H1 (cell line): ENCODE results near the gene MDFI. TPM values are rescaled to one million over a fixed set of nuclear protein-coding genes. Genes with fewer than 3 reads are reported as not detected.

Source experiments
- CTCF ChIA-PET: fragments of 300-600 bp; sonication (Branson Sonifier 250); formaldehyde crosslinking; loops from one replicate; lab custom pipeline; 2021; ENCODE audit not compliant: partially characterized antibody; lab: Charles Lee
- POLR2A ChIA-PET: fragments of 300-600 bp; sonication (Branson Sonifier 250); formaldehyde crosslinking; loops from one replicate; lab custom pipeline; 2021; ENCODE audit warnings: inconsistent platforms; ENCODE audit not compliant: partially characterized antibody; lab: Charles Lee
- DNase-seq, 2 experiments: peaks; one replicate each; pipeline versions ENCODE4 v3.0.0 to v3.0.0-alpha.2; 2010 to 2022; ENCODE audit warnings: low spot score in 2 of 2, low read depth in 1 of 2, mixed read lengths in 1 of 2
- FAIRE-seq: peaks from 2 replicates; lab custom pipeline; 2011; peaks lifted over from hg19 to GRCh38; lab: Jason Lieb, UNC
- H2AFZ ChIP-seq: 2 replicates; pipeline ENCODE4 v1.8.1; 2012; ENCODE audit warnings: low read length, inconsistent platforms
- H2AK5ac ChIP-seq: 2 replicates; pipeline ENCODE4 v1.6.1; 2013; ENCODE audit warnings: low read depth, low read length
- H2BK120ac ChIP-seq: replicated peaks from 2 replicates; pipeline ENCODE3; 2013; ENCODE audit warnings: low read depth, low read length, inconsistent platforms
- H2BK12ac ChIP-seq: 2 replicates; pipeline ENCODE4 v1.6.1; 2013; ENCODE audit warnings: low read depth, low read length
- H2BK15ac ChIP-seq: 2 replicates; pipeline ENCODE4 v1.6.1; 2013; ENCODE audit warnings: low read length
- H2BK20ac ChIP-seq: 2 replicates; pipeline ENCODE4 v1.6.1; 2013; ENCODE audit warnings: low read length
- H2BK5ac ChIP-seq: 2 replicates; pipeline ENCODE4 v1.6.1; 2013; ENCODE audit warnings: low read depth, low read length
- H3K14ac ChIP-seq: 2 replicates; pipeline ENCODE4 v1.6.1; 2013; ENCODE audit warnings: inconsistent platforms; ENCODE audit not compliant: insufficient read length
- H3K18ac ChIP-seq: 2 replicates; pipeline ENCODE4 v1.6.1; 2013; ENCODE audit warnings: low read length; ENCODE audit errors: extremely low read depth
- H3K23ac ChIP-seq: 2 replicates; pipeline ENCODE4 v1.6.1; 2013; ENCODE audit warnings: inconsistent platforms; ENCODE audit not compliant: insufficient read length
- H3K23me2 ChIP-seq: 2 replicates; pipeline ENCODE4 v1.6.1; 2013; ENCODE audit warnings: low read depth, low read length
- H3K27ac ChIP-seq: 2 replicates; pipeline ENCODE4 v1.6.1; 2011; ENCODE audit warnings: low read depth, low read length, inconsistent platforms
- H3K27me3 ChIP-seq, 4 experiments: replicated peaks in 1 of 4; 1 replicate in 1 of 4; 2 replicates in 3 of 4; pipeline versions ENCODE4 v1.6.1 to v1.8.1; 2011 to 2013; ENCODE audit warnings: low read length in 3 of 4, mild to moderate bottlenecking in 3 of 4, inconsistent platforms in 2 of 4, mixed read lengths in 2 of 4, moderate library complexity in 1 of 4; ENCODE audit not compliant: control insufficient read depth in 3 of 4, insufficient read depth in 3 of 4; ENCODE audit errors: extremely low read depth in 1 of 4
- H3K36me3 ChIP-seq, 4 experiments: 2 replicates each; pipeline versions ENCODE4 v1.6.1 to v1.8.1; 2011 to 2013; ENCODE audit warnings: mild to moderate bottlenecking in 4 of 4, low read length in 3 of 4, moderate library complexity in 2 of 4, control low read depth in 1 of 4, inconsistent platforms in 1 of 4; ENCODE audit not compliant: insufficient read depth in 4 of 4, control insufficient read depth in 2 of 4
- H3K4ac ChIP-seq: replicated peaks from 2 replicates; pipeline ENCODE3; 2013; ENCODE audit warnings: low read length, low read depth, mixed read lengths, inconsistent platforms; ENCODE audit not compliant: insufficient read length
- H3K4me1 ChIP-seq, 4 experiments: replicated peaks in 1 of 4; 1 replicate in 1 of 4; 2 replicates in 3 of 4; pipeline versions ENCODE4 v1.6.1 to v1.8.1; 2011 to 2013; ENCODE audit warnings: low read length in 3 of 4, inconsistent platforms in 2 of 4, mixed read lengths in 1 of 4; ENCODE audit not compliant: insufficient read depth in 4 of 4, control insufficient read depth in 3 of 4
- H3K4me2 ChIP-seq, 2 experiments: 2 replicates each; pipeline versions ENCODE4 v1.6.1 to v1.8.1; 2011 to 2013; ENCODE audit warnings: low read depth in 2 of 2, low read length in 2 of 2, control low read depth in 1 of 2, inconsistent platforms in 1 of 2, mild to moderate bottlenecking in 1 of 2; ENCODE audit not compliant: insufficient read depth in 1 of 2
- H3K4me3 ChIP-seq, 4 experiments: fragments of 200-600, 300-600 bp in 1 of 4; sonication (generic), shearing (Covaris generic), sonication (Bioruptor Twin) in 1 of 4; 2 replicates each; pipeline versions ENCODE4 v1.5.1 to v1.8.1; 2011 to 2016; ENCODE audit warnings: low read length in 4 of 4, low read depth in 3 of 4, control low read depth in 2 of 4, inconsistent platforms in 2 of 4, mild to moderate bottlenecking in 2 of 4, mixed read lengths in 1 of 4, moderate library complexity in 1 of 4; ENCODE audit not compliant: insufficient read depth in 2 of 4; ENCODE audit errors: extremely low read depth in 1 of 4
- H3K56ac ChIP-seq: replicated peaks from 2 replicates; pipeline ENCODE3; 2013; ENCODE audit warnings: low read depth, mild to moderate bottlenecking, mixed read lengths, low read length, inconsistent platforms; ENCODE audit not compliant: insufficient read length
- H3K79me1 ChIP-seq: 2 replicates; pipeline ENCODE4 v1.6.1; 2013; ENCODE audit warnings: low read depth, low read length, control low read depth
- H3K79me2 ChIP-seq, 2 experiments: 2 replicates each; pipeline versions ENCODE4 v1.6.1 to v1.8.1; 2012 to 2013; ENCODE audit warnings: low read length in 2 of 2, mild to moderate bottlenecking in 2 of 2, inconsistent platforms in 1 of 2; ENCODE audit not compliant: insufficient read depth in 2 of 2, control insufficient read depth in 1 of 2
- H3K9ac ChIP-seq, 4 experiments: replicated peaks in 1 of 4; 1 replicate in 1 of 4; 2 replicates in 3 of 4; pipeline versions ENCODE4 v1.6.1 to v1.8.1; 2011 to 2013; ENCODE audit warnings: low read depth in 3 of 4, low read length in 3 of 4, control low read depth in 2 of 4, mild to moderate bottlenecking in 2 of 4, moderate library complexity in 2 of 4, inconsistent platforms in 1 of 4; ENCODE audit errors: extremely low read depth in 1 of 4
- H3K9me3 ChIP-seq, 2 experiments: 2 replicates each; pipeline versions ENCODE4 v1.6.1 to v1.8.1; 2012 to 2013; ENCODE audit warnings: mild to moderate bottlenecking in 2 of 2, moderate library complexity in 2 of 2, control low read depth in 1 of 2, inconsistent platforms in 1 of 2, low read depth in 1 of 2, low read length in 1 of 2, mixed read lengths in 1 of 2; ENCODE audit not compliant: insufficient read depth in 2 of 2
- H4K20me1 ChIP-seq, 2 experiments: replicated peaks in 1 of 2; 2 replicates each; pipeline versions ENCODE3 to v1.8.1; 2011 to 2013; ENCODE audit warnings: inconsistent platforms in 2 of 2, low read length in 2 of 2, mild to moderate bottlenecking in 1 of 2; ENCODE audit not compliant: insufficient read depth in 2 of 2, control insufficient read depth in 1 of 2
- H4K5ac ChIP-seq: 2 replicates; pipeline ENCODE4 v1.6.1; 2013; ENCODE audit warnings: low read length, low read depth, mixed read lengths, inconsistent platforms; ENCODE audit not compliant: insufficient read length
- H4K8ac ChIP-seq: 2 replicates; pipeline ENCODE4 v1.8.0; 2013; ENCODE audit warnings: mild to moderate bottlenecking, moderate library complexity, low read length, inconsistent platforms; ENCODE audit not compliant: insufficient read depth; ENCODE audit errors: extremely low read depth
- H4K91ac ChIP-seq: replicated peaks from 2 replicates; pipeline ENCODE3; 2013; ENCODE audit warnings: low read length, mixed read lengths, inconsistent platforms; ENCODE audit not compliant: insufficient read length
- CEBPB ChIP-seq: IDR thresholded peaks from 2 replicates; pipeline ENCODE4 v1.6.1; 2012; ENCODE audit warnings: low read depth, low read length
- CREB1 ChIP-seq: IDR thresholded peaks from 2 replicates; pipeline ENCODE4 v1.6.1; 2012; ENCODE audit warnings: inconsistent platforms
- HDAC6 ChIP-seq: IDR thresholded peaks from one replicate; pipeline ENCODE4 v1.7.1; 2012; ENCODE audit warnings: low read depth, mild to moderate bottlenecking, inconsistent platforms, low read length, moderate library complexity
- KDM4A ChIP-seq: IDR thresholded peaks from one replicate; pipeline ENCODE4 v1.7.1; 2012; ENCODE audit warnings: low read depth, mild to moderate bottlenecking, moderate library complexity, low read length, inconsistent platforms; ENCODE audit not compliant: severe bottlenecking
- KDM5A ChIP-seq: fragments of 200-600 bp; IDR thresholded peaks from 2 replicates; pipeline ENCODE4 v1.7.1; 2012; ENCODE audit warnings: mild to moderate bottlenecking, low read length, inconsistent platforms, mixed read lengths
- PHF8 ChIP-seq: fragments of 200-600 bp; sonication (generic); conservative IDR thresholded peaks from 2 replicates; pipeline ENCODE4 v1.7.1; 2012; ENCODE audit warnings: low read depth, mild to moderate bottlenecking, inconsistent platforms, low read length, moderate library complexity
- RAD21 ChIP-seq, 2 experiments: IDR thresholded peaks in 1 of 2; conservative IDR thresholded peaks in 1 of 2; 2 replicates each; pipeline ENCODE4 v1.6.1; 2011; ENCODE audit warnings: low read depth in 2 of 2, low read length in 2 of 2, improper control_type of control experiment in 1 of 2, inconsistent platforms in 1 of 2, mild to moderate bottlenecking in 1 of 2, moderate library complexity in 1 of 2
- RXRA ChIP-seq: IDR thresholded peaks from 2 replicates; pipeline ENCODE4 v1.6.1; 2011; ENCODE audit warnings: low read depth, mild to moderate bottlenecking, low read length, moderate library complexity; ENCODE audit not compliant: insufficient read depth
- SIX5 ChIP-seq: IDR thresholded peaks from 2 replicates; pipeline ENCODE4 v1.6.1; 2011; ENCODE audit warnings: mild to moderate bottlenecking, low read depth, low read length
- SP2 ChIP-seq: IDR thresholded peaks from 2 replicates; pipeline ENCODE4 v1.6.1; 2012; ENCODE audit warnings: mild to moderate bottlenecking, low read length, inconsistent platforms
- SP4 ChIP-seq: IDR thresholded peaks from 2 replicates; pipeline ENCODE4 v1.6.1; 2012; ENCODE audit warnings: low read length, inconsistent platforms
- TAF1 ChIP-seq: IDR thresholded peaks from 2 replicates; pipeline ENCODE4 v1.6.1; 2011; ENCODE audit warnings: mild to moderate bottlenecking, low read depth, low read length
- TBP ChIP-seq: IDR thresholded peaks from 2 replicates; pipeline ENCODE4 v1.6.1; 2011; ENCODE audit warnings: low read depth, low read length, improper control_type of control experiment
- WGBS, 2 experiments: shearing (Covaris generic) in 1 of 2; methylation state at CpG; one replicate each; pipeline versions ENCODE4 v1.1.6 to v1.1.7; 2013 to 2015; ENCODE audit warnings: low lambda C conversion rate in 2 of 2, mixed read lengths in 2 of 2, inconsistent platforms in 1 of 2, low coverage in 1 of 2, missing lambda C conversion rate in 1 of 2; ENCODE audit not compliant: insufficient replicate concordance in 2 of 2, insufficient coverage in 1 of 2, insufficient read length in 1 of 2; ENCODE audit errors: extremely low coverage in 1 of 2, missing lambda C conversion rate in 1 of 2; 5-methylcytosine and 5-hydroxymethylcytosine counted together
- polyA plus RNA-seq, 7 experiments: library from polyadenylated mRNA; depleted of rRNA in 3 of 7; stranded (reverse) in 5 of 7; unstranded in 2 of 7; fragments of >200 nt in 5 of 7; fragments of 200-250 nt in 2 of 7; gene quantifications; 1 replicate in 5 of 7; 2 replicates in 1 of 7; 4 replicates in 1 of 7; pipeline versions ENCODE4 v1.2.1 to v1.2.3, GENCODE V29; 2011 to 2013; ENCODE audit warnings: missing spikeins in 2 of 7, mixed read lengths in 2 of 7
- total RNA-seq: library from RNA; stranded (reverse); fragmentation: NEBNext Ultra II Directional; extraction: Animal tissue kit (Norgen Biotek cat#: 25700); gene quantifications from 2 replicates; pipeline ENCODE4 v1.2.1, GENCODE V29; 2021

The MDFI gene
- total and polyA plus RNA-seq, 2 of the 8 experiments (the other 6 are each of a cell fraction or from before 2014, with no cell fraction given), result 41.0 to 65.6 TPM

- H3K56ac ChIP-seq, result no peak overlapping the region
- peak overlapping the region; percentile 94 for H2BK15ac ChIP-seq
- H3K27me3 ChIP-seq, result no peaks in the 10 kb centered on the region; a peak in 1 of 7 replicates
- H3K9me3 ChIP-seq, result no peaks in the 10 kb centered on the region
- H3K9ac ChIP-seq, result peak overlapping the region in 1 of 4 experiments; percentile 14; a peak in 2 of 7 replicates
- H3K27ac ChIP-seq, result no peak overlapping the region
- H3K36me3 ChIP-seq, result no peaks in the 10 kb centered on the region; a peak in 3 of 8 replicates
- ChIA-PET POLR2A (interaction anchor here (0.7 to 1.5 kb wide), 5 partner anchors 9 to 54 kb away, joined by 3 to 5 read pairs (median 3); no protein-coding TSS in a partner anchor), CTCF (interaction anchor here (1.1 to 4.6 kb wide), 6 partner anchors 17 to 288 kb away, joined by 3 to 37 read pairs (median 4); no protein-coding TSS in a partner anchor)
- H3K79me1 ChIP-seq, result no peaks in the 10 kb centered on the region
- no peak overlapping the region for H3K4me3 ChIP-seq
- WGBS, 2 experiments, result 87 to 100% methylated on average over 1 to 14 of the region's 14 CpGs
- H3K4ac ChIP-seq, result peak overlapping the region; percentile 88
- H4K5ac ChIP-seq, result no peak overlapping the region
- H4K8ac ChIP-seq, result peak overlapping the region; percentile 28; the same call in 1 of the 2 replicates
- peak overlapping the region; percentile 43; the same call in 1 of the 2 replicates for H2BK20ac ChIP-seq
- 0 out of 2 replicates have a peak, but pooled peaks cover 2% of the 10 kb centered on the region for H3K23me2 ChIP-seq
- peak in 1 of 2 experiments; percentile 49 for DNase-seq
- no peak overlapping the region for H3K4me2 ChIP-seq
- FAIRE-seq, result no peak
- no peak overlapping the region for H2AFZ ChIP-seq
- no peaks in the 10 kb centered on the region for H3K79me2 ChIP-seq
- H3K18ac ChIP-seq, result peak overlapping the region; percentile 71; the same call in 1 of the 2 replicates
- H3K23ac ChIP-seq, result no peak overlapping the region
- H2BK5ac ChIP-seq, result peak overlapping the region; percentile 80; the same call in 1 of the 2 replicates
- no peak overlapping the region for H2BK120ac ChIP-seq
- H3K14ac ChIP-seq, result no peak overlapping the region
- H4K20me1 ChIP-seq, result no peaks in the 10 kb centered on the region
- H2BK12ac ChIP-seq, result peak overlapping the region; percentile 94; the same call in 1 of the 2 replicates
- H2AK5ac ChIP-seq, result peak overlapping the region; percentile 84; the same call in 1 of the 2 replicates
- peak overlapping the region; percentile 57 for H4K91ac ChIP-seq
- H3K4me1 ChIP-seq, result peaks cover 0 to 11% (median 4%) of the 10 kb centered on the region in 4 experiments; a peak in 4 of 7 replicates
- TF ChIP-seq RAD21 (IDR thresholded peaks at IDR 0.05 in 1 of 2, conservative IDR thresholded peaks at IDR 0.05 in 1 of 2; ENCODE audit: low read depth in 2 of 2, low read length in 2 of 2) (no peak), SP2 (no peak), KDM5A (no peak), SIX5 (no peak), RXRA (no peak), HDAC6 (no peak), TBP (no peak), SP4 (no peak), CREB1 (no peak), CEBPB (no peak), PHF8 (no peak), TAF1 (no peak), KDM4A (no peak)
Measured at GRCh38 chr6:41656002-41656691, 17.9 kb downstream of the MDFI start.
